HG03159 (cell line): ENCODE results near the gene ALG14.
"Not testable (repeated sequence)": the region's sequence is repeated elsewhere in the genome, so short reads cannot be mapped to it uniquely, and the experiment has no call there.

ENCODE experiments used
- ATAC-seq: cut with Tn5 transposase; IDR thresholded peaks from one replicate; pipeline ENCODE4 v1.9.1; 2021; ENCODE audit warnings: mild to moderate bottlenecking, moderate library complexity; ENCODE audit not compliant: unreplicated experiment

Gene ALG14

DNA sequence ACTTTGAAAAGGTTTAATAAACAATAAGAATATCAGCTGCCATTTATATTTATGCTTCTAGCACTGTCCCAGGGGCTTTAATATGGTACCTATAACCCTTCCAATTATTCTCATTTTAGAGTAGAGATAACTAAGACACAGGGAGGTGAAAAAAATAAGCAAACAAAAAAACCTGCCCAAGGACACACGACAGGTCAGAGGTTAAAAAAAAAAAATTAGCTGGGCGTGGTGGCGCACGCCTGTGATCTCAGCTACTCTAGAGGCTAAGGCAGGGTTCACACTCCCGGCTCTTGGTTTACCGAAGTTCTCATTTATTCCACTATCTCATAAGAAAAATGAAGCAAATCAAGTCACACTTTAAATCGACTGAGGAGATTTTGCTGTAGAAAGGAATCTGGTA, 111.2 kb downstream of the ALG14 start:
- no peak for ATAC-seq

DNA sequence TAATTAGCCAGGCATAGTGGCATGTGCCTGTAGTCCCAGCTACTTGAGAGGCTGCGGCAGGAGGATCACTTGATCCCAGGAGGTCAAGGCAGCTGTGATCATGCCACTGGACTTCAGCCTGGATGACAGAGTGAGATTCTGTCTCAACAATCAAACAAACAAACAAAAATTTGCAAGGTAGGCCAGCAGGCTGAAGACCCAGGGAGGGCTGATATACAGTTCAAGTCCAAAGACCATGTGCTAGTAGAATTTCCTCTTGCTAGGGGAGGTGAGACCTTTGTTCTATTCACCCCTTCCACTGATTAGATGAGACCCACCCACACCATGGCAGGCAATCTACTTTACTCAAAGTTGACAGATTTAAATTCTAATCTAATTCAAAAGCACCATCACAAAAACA, 114.7 kb downstream of the ALG14 start:
- ATAC-seq: no peak

DNA sequence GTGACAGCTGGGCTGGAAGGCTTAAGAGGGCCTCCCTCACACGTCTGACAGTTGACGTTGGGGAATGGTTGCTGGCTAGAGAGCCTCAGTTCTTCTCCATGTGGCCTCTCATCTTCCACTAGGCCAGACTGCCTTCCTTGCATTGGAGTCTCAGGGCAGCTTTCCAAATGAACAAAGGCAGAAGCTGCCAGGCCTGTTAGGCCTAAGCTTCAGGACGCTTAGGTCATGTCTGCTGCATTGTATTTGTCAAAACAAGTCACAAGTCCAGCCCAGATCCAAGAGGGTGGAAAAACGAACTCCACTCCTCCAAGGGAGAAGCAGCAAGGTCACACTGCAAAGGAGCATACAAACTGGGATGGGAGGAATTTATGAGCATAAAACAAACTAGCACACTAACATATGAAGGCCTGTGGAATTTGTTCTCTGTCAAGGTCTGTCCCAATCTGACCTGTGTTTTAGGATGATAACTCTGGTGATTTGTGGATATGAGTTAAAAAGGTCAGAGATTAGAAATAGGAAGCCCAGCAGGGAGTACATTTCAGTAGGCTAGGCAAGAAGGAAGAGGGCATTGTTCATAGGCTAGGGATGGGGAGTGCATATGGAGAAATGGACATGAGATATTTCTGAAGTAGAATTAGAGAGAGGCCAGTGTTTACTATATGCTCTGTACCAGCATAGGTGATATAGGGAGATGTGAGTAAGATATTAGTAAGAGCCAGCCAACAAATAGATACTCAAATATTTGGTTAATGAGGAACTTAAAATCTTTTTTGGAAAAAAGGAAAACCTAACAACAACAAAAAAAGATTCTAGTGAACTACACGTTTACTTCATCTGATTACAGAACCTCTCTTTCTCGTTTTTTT, 116.8 kb downstream of the ALG14 start:
- ATAC-seq: no peak

DNA sequence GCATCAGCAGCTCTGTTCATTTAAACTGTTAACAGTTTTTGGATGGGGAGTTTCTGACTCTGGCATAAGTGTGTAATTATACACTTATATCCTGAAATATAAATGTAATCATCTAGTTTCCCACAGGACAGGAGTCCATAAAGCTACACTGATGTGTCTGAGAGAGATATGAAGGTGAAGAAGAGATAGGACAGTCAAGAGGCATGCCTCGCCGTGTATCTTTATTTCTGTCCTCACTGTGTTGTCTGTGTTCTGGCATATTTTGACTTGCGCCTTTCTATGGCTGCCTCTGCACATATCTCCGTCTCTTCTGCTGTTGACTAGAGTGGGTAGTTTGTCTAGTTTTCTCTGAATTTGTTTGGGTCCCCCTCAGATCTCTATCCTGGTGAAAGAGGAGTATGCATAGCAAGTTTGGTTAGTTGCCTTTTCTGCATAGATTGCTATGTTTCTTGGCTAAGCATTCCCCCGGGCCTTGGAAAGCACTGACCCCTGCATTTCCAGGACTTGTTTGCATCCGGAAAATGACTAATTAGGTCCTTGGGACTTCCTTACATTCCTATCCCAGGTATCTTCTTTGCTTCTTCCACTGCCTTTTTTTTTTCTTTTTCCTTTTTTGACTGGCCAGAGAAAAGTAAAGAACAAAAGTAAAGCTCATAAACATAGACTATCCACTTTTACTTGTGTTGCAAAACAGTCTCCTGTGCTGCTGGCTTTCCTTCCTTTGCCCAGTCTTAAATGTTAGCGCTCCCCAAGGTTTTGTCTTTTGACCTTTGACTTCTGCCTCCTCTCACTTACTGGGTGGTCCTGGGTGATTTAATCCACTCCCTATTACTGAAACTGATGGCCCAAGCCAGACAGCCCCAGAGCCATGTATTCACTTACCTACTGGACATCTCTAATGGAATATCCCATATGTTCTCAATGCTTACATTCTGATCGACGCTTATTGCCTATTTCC, 118.2 kb downstream of the ALG14 start:
- no peak for ATAC-seq

DNA sequence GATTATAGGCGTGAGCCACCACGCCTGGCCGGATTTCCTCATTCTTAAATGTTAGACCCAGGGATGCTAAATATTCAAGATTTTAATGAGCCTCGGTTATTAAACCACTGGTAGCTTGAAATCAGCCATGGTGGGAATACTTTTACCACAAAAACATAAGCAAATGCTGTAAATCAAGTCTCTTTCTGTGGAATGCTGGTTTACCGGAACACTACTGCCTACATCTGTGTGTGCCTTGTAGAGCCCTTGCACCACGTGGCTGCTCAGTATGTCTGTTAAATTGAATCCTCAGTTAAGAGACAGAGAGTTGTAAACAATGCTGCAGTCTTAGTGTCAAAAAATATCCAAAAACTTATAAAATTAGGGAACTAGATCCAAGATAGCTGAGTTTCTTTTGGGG, 119.0 kb downstream of the ALG14 start:
- ATAC-seq: no peak

DNA sequence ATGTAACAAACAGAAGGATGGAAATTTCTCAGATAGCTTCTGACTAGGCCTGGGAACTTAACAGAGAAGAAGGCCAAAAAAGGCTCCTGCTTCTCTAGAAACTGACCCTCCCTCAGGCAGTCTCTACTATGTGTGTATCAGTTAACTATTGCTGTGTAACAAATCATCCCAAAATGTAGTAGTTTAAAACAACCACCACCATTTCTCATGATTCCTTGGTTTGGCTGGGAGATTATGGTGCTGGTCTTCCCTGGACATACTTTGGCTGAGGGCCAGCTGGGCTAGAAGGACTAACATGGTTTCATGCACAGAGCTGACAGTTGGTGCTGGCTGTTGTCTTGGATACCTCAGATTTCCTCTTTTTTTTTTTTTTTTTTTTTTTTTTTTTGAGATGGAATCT, 119.6 kb downstream of the ALG14 start:
- no peak for ATAC-seq

DNA sequence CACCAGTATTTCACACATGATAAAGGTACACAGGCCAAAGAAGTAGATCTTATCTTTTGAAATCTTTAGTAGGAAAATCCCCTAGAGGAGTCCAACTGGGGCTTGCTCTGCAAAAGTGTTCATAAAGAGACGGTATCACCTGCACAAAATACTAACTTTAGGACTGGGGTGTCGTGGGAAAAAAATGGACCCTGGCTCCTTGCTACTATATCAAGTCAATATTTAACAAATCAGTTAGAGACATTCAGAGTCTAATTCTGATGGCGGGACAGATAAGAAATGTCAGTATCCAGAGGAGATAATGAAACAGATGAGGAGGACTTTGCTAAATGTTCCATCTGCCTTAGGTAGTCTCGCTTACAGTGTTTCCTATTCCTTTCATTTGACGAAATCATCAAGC, 120.2 kb downstream of the ALG14 start:
- no peak for ATAC-seq

DNA sequence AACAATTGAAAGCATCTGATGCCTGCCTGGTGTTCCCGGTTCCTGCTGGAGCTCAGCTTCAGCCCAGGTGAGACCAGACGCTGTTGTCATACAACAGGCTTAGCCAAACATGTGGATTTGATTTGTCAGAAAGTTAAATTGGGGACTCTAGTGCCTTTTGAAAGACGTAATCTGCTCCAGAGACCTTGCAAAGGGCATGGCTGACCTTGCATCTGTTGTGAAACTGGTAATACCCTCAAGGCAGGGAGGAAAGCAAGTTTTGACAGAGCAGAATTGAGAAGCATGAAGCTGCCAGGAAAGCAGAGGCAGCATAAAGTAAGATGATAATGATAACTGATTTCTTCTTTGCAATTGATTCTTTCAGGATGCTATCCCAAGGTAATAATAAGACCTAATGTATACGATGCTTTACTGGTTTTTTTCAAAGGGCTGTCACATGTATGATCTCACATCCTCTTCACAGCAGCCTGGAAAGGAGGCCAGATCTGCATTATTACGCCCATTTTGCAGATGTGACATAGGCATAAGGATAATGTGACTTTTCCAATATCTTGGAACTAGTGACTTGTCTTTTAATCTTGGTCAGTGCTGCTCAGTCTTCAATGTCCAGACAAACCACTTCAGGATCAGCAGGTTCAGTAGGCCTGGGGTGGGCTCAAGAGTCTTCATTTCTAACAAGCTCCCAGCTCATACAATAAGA, 121.1 kb downstream of the ALG14 start:
- ATAC-seq: no peak

DNA sequence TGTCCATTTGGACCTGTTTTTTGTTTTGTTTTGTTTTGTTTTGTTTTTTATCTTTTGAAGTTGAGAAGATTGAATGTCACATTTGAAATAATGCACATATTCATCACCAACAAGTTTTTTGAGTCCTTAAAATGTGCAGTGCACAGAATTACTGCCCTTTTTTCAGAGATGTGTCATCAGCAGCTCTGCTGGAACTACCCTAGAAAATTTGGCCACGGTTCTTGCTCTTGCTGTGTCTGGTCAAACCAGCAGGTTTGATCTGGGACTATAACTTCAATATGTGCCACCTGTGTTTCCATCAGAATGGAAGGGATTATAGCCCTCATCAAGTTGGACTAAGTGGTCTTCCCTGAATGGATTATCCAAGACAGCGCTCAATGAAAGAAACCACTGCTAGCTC, 121.7 kb downstream of the ALG14 start:
- no peak for ATAC-seq

DNA sequence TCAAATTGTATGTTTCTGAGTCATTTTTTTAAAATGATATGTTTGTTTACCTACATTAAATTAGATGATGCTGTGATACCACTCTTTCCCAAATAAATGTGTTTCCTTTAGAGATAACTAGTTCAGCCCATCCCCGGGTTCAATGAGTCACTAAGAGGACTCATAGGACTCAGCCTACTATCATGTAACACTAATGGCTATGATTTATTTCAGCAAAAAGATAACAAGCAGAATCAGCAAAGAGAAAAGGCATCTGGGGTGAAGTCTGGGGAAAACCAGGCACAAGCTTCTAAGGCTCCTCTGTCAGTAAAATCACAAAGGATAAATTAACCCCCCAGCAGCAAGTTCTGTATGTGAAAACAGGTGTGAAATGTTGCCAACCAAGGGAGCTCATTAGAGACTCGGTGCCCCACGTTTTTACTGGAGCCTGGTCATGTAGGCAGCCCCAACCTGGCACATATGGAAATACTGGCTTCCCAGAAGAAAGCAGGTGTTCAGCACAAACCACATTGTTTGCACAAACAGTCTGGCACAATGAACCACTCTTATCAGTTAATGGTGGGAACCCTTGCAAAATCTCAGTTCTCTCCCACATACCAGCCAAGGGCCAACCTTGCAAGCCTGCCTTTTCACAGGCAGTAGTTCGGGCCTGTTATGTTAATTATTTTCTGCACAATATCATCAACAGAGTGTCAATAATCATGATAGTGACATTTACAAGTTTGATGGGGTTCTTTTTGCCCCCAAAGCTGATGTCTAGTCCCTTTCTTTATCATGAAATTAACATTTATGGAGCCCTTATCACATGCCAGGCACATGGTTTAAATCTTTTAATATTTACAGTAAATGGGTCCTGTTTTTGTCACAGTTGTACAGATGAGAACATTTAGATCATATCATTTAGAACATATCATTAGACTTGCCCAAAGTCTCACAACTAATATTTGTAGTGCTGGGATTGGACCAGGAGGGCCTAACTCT, 122.8 kb downstream of the ALG14 start:
- ATAC-seq: no peak

DNA sequence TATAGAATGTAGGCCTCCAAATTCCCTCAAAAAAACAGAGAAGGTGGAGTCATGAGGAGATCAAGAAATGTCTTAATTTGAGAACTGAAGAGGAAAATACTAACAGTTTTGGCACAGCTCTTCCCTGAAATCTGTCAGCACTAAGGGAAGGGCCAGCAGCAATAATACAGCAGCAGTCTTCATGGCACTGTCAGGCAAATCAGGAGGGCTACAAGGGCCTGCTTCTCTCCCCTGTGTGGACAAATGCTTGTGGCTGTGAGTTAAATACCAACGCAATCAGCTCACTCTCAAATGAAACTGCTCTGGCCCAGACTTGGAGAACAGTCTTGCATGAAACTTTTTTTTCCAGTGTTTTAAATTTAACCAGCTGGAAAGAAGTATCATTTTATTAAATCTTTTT, 125.3 kb downstream of the ALG14 start:
- ATAC-seq: no peak

DNA sequence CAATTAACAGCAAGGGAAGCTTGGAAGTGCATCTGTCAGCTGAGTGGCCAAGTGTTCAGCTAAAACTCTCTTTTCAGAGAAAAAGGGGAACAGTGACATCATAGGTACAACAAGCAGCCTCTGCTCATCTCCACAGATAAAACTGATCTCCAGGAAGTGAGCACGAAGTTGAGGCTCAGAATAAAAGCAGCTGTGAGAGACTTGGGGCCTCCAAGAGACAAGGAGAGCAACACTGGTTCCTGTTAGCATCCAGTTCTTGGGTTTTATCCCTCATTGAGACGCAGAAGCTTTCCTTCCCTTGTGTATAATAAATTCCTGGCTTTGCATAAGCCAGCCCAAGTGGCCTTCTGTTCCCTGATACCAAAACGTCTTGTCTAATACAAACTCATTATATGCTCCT, 125.9 kb downstream of the ALG14 start:
- ATAC-seq: no peak

DNA sequence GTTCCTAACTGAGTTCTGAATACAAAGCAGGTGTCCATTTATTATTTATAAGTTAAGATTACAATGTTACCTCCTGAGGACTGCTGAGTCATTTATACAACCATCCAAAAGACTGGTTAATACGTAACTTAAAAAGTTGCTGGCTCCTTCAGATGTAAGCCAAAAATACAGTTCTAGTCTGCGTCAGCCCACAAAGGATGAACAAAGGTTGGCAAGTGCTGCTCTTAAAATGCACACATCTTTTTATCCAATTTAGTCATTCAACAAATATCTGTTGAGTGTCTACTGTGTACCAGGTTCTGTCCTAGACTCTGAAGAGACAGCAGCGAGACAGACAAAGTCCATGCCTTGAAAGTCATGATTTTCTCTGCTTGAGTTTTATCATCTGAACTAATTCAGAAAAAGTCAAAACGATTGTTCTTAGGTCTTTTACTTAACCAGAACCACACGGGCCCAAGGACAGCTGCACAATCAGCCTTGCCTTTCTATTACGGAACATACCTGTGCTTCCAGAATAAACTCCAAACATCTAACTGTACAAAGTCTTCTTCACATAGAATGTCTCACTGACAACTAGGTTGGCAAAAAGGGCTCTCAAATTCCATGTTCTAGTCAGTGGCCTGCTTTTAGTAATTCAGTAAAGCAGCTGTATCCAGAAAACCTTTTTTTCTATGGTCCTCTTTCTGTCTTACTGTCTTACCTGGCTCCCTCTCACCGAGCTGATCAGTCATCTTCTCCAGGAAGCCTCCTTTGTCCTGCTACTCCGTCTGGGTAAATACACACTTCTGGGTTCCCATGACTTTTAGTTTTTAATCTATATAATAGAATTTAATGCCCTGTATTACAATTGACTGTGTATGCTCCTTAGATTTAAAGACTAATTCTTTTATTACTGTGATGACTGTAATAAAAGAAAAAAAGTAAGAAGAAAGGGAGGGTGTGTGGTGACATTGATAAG, 130.3 kb downstream of the ALG14 start:
- no peak for ATAC-seq

DNA sequence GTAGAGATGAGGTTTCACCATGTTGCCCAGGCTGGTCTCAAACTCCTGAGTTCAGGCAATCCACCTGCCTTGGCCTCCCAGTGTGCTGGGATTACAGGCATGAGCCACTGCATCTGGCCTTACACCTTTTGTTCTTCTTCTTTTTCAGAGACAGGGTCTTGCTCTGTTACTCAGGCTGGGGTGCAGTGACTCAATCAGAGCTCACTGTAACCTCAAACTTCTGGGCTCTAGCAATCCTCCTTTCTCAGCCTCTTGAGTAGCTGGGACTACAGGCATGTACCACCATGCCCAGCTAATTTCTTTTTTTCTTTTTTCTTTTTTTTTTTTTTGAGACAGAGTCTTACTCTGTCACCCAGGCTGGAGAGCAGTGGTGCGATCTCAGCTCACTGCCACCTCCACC, 131.3 kb downstream of the ALG14 start:
- not testable (repeated sequence) for ATAC-seq

DNA sequence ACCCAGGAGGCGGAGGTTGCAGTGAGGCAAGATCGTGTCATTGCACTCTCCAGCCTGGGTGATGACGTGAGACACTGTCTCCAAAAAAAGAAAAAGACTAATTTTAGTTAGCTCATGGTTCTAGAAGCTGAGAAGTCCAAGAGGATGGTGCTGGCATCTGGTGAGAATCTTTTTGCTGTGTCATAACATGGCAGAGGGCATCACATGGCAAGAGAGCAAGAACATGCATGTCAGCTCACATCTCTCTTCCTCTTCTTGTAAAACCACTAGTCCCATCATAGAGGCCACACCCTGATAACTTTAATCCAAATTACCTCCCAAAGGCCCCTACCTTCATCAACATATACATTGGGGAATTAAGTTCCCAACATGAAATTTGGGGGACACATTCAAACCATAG, 132.0 kb downstream of the ALG14 start:
- no peak for ATAC-seq

DNA sequence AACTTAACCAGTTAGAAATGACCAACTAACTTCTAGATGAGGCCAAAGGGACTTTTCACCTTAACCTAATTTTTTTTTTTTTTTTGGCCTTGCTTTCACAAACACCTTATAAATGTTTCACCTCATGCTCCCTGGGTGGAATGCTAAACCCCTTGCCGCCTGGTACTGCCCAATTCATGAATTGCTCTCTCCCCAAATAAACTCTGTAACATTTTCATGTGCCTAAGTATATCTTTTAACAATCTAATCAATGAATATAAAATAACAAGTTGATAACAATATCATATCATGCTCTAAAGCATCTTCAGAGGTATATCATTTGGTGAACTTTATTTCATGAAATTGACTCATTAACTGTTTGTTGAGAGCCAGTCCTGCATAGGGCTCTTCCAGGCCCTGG, 134.9 kb downstream of the ALG14 start:
- no peak for ATAC-seq

DNA sequence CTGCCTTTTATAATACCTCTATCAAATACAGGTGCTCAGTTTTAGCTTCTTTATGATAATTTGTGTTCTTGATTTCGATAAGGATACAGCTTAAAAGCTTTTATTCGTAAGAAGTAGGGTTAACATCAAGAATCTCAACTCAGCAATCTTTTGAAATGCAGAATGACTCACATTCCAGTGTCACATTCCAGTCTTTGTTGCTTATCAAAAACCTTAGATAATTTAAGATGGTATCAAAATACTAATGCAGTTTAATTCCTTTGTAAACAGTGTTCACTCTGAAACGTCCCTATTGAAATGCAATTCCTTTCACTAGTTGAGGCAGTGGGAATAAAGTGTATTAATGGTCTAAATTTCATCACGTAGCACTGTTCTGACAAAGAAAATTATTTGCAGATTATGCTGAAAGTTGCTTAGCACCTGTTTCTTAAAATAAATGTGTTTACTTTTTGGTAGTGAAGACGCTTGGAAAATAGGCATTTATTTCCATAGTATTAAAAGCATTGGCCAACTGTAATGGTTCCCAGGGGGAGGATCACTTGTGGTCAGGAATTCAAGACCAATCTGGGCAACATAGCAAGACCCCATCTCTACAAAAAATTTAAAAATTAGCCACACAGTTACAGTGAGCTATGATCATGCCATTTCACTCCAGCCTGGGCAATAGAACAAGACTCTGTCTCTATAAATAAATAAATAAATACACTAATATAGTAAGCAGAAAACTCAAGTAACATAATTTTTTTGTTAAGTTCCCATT, 135.7 kb downstream of the ALG14 start:
- ATAC-seq: no peak

DNA sequence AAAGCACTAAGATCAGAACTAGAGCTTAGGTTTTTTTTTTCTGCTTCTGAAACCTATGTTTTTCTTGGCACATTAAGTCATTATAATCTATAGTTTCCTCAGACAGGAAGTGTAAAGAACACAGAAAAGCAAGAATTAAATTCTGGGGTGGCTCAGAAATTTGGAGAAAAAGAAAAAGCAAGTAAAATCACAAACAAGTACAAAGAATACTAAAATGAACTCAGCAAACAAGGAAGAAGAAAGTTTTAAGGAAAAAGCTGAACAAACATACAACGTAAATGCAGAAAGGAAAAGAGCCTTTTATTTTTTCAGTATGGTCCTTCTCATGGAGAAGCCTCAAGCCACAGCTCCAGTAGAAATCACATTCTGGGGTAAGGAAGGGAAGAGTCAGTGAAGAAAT, 137.3 kb downstream of the ALG14 start:
- no peak for ATAC-seq
